Frontal cortex (tissue), 4 donors: Measurements from ENCODE around the gene IL26. TPM values are rescaled to one million over a fixed set of nuclear protein-coding genes. Genes with fewer than 3 reads are reported as not detected.

Source experiments
- DNase-seq, 2 donors: peaks; one replicate each; pipeline ENCODE4 v3.0.0; 2012; ENCODE audit warnings: low spot score in 2 of 2
- FAIRE-seq: peaks from 2 replicates; lab custom pipeline; 2012; peaks lifted over from hg19 to GRCh38; lab: Jason Lieb, UNC
- total RNA-seq: library from RNA; depleted of rRNA; stranded (reverse); fragments of >200 nt; gene quantifications from one replicate; pipeline ENCODE4 v1.2.3, GENCODE V29; 2014
- donor health status: control.
- donor health status: control.
- donor health status: control.

IL26 gene
- total RNA-seq, 1 donor from 2014 or later, result not detected

DNA sequence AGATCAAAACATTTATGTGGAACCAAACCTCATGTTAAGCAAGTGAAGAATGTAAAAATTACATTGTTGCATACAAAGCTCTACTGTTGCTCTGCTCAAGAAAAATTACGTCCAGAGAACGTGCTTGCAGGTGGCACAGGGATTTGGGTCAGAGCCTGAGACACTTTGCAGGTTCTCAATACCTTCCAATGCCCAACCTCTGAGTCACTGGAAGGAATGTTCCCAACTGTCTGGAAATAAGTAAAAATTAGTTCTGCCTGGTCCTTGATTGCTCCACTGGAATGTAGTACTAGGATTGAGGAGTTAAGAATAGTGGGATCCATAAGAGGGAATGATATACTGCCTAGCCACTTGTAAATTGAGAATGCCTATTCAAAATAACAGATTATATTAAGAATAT is 63.2 kb downstream of the IL26 start:
- FAIRE-seq (no peak), DNase-seq (no peak)

DNA sequence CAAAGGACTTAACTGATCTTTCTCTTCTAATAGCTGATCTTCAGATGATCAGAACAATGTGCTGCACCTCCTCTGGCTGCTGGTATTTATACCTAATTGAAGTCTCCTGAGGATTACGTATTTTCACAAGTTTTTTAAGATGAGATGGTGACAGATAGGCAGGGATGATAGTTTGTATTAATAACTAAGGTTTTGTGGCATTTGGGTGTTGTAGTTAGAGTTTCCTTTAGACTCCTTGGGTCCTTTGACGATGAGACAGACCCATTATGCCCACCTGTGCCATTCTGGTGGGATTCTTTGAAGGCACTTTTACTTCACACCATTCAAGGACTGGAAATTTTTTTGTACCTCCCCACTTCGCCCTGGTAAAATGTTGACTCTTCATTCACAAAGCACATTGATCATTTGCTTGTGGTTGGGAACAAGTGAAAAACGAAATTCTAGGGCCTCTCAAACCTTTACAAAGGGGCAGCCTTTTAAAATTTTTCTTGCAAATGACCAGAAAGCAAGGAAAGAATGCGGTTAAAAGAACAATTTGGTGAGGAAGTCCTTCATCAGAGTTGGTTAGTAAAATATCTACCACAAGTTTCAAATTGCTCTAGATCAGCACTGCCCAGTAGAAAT is 65.8 kb downstream of the IL26 start, which contains the start of gene IFNG:
Gene IFNG (minus strand): TSS at position 60 of the 624 bp plus-strand sequence. CDS start 125 bp downstream, outside the sequence.
- FAIRE-seq (no peak), DNase-seq (no peak)

DNA sequence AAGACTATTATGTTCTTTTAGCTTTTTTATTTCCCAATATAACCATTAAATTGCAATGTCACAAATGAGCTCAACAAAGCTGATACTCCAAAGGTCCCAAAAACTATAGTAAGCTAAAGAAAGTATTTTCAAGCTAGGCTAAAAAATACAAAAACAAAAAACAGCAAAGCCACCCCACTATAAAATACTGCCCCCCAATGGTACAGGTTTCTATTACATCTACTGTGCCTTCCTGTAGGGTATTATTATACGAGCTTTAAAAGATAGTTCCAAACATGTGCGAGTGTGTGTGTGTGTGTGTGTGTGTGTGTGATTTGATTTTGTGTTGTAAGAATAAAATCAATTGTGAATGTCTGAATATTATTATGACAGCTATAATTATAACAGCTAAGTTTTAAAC is 67.2 kb downstream of the IL26 start:
- FAIRE-seq (no peak), DNase-seq (no peak)

DNA sequence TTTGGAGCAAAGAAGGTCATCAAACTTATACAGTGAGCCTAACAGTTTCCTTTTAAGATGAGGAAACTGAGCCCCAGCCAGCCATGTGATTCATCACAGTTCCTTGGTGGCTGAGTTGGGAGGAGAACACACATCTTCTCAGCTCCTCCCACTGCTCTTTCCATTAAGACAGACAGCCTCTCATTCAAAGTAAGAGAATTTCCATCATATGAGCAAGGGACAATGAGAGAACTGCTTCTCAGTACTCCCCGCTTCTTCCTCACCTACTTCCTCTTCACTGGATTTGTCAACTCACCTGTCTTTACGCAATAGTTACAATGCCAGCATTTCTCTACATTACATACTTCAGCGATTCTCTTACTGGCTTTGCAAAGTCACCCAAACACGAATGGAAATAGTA is 68.2 kb downstream of the IL26 start:
- FAIRE-seq, result no peak

DNA sequence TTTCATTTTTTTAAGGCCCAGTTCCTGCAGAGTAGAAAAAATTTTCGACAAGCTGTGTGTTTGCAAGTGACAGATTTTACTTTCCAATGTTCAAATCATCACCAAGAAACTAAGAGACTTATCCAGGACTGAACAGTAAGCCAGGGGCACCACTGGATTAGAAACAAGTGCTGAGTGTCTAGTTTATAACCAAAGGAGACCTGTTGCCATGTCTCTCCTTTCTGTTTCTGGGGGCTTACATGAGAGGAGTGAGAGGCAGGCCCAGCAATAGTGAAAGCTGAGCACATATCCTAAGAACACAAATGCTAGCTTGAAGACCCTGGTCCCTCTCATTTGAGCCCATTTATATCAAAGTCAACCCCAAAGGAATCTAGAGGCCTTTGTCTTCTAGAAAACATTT is 69.0 kb downstream of the IL26 start:
- DNase-seq (no peak), FAIRE-seq (no peak)

More for the DNA sequence above, 68.2 kb downstream of the IL26 start:
- DNase-seq, result no peak

DNA sequence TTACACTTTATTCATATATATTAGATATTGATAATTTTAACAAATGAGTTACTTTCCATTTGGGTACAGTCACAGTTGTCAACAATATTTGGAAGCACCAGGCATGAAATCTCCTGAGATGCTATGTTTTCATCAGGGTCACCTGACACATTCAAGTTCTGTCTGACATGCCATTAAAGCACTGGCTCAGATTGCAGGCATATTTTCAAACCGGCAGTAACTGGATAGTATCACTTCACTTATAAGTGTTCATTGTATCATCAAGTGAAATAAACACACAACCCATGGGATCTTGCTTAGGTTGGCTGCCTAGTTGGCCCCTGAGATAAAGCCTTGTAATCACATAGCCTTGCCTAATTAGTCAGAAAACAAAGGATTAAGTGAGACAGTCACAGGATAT is 70.8 kb downstream of the IL26 start:
- FAIRE-seq (no peak), DNase-seq (no peak)

Other genes with a start within 250 kb of the IL26 start
- not detected for gene IFNG-AS1, start 236.4 kb downstream of the IL26 start, total RNA-seq
- not detected for gene IFNG, start 66.1 kb downstream of the IL26 start, total RNA-seq
- gene IL22, start 27.8 kb upstream of the IL26 start, total RNA-seq, result not detected
- gene MDM1, start 106.6 kb upstream of the IL26 start, total RNA-seq, result 16.7 TPM